Gastroesophageal sphincter (tissue), 4 donors: ENCODE results near the gene TRIM38. TPM values are rescaled to one million over a fixed set of nuclear protein-coding genes. Genes with fewer than 3 reads are reported as not detected.
A peak's percentile ranks its signal among the peaks of the same experiment; 100 is the strongest.

ENCODE experiments used
- ATAC-seq: fragments of 150-250 bp; one replicate; pipeline ENCODE4 v1.9.1; 2016; ENCODE audit warnings: mild to moderate bottlenecking, moderate library complexity
- H3K27ac ChIP-seq, 4 donors: fragments of 200-600 bp; sonication (generic) in 3 of 4; 1 replicate in 3 of 4; 2 replicates in 1 of 4; pipeline ENCODE4 v1.5.1; 2016 to 2019
- H3K27me3 ChIP-seq: fragments of 200-600 bp; sonication (generic); one replicate; pipeline ENCODE4 v1.5.1; 2019
- H3K36me3 ChIP-seq, 2 donors: fragments of 200-600 bp; sonication (generic); one replicate each; pipeline ENCODE4 v1.5.1; 2019; ENCODE audit warnings: control low read depth in 1 of 2
- H3K4me1 ChIP-seq, 3 donors: fragments of 200-600 bp; sonication (generic); 1 replicate in 2 of 3; 2 replicates in 1 of 3; pipeline ENCODE4 v1.5.1; 2016 to 2019; ENCODE audit warnings: control low read depth in 2 of 3
- H3K4me3 ChIP-seq, 2 donors: fragments of 200-600 bp; sonication (generic); one replicate each; pipeline ENCODE4 v1.5.1; 2019; ENCODE audit warnings: mild to moderate bottlenecking in 1 of 2, moderate library complexity in 1 of 2
- H3K9me3 ChIP-seq, 3 donors: fragments of 200-600 bp; sonication (generic); one replicate each; pipeline ENCODE4 v1.5.1; 2017 to 2019; ENCODE audit warnings: control low read depth in 2 of 3
- CTCF ChIP-seq, 4 experiments: fragments of 200-600 bp in 2 of 4; fragments of 450-650 bp in 2 of 4; sonication (generic) in 1 of 4; IDR thresholded peaks; one replicate each; pipeline ENCODE4 v1.5.1; 2017 to 2019; ENCODE audit warnings: antibody characterized with exemption in 4 of 4, mild to moderate bottlenecking in 2 of 4, moderate library complexity in 2 of 4
- EP300 ChIP-seq: sonication (generic); formaldehyde crosslinking; IDR thresholded peaks from one replicate; pipeline ENCODE4 v1.6.1; 2017; ENCODE audit warnings: antibody characterized with exemption, mild to moderate bottlenecking
- POLR2A ChIP-seq, 2 donors: fragments of 450-650 bp; IDR thresholded peaks; one replicate each; pipeline ENCODE4 v1.6.1; 2017; ENCODE audit warnings: antibody characterized with exemption in 2 of 2, mild to moderate bottlenecking in 2 of 2, moderate library complexity in 1 of 2
- POLR2AphosphoS5 ChIP-seq: sonication (generic); formaldehyde crosslinking; IDR thresholded peaks from one replicate; pipeline ENCODE4 v1.6.1; 2017; ENCODE audit warnings: antibody characterized with exemption
- WGBS, 2 donors: methylation state at CpG; one replicate each; pipeline ENCODE4 v1.1.5; 2018; ENCODE audit warnings: low coverage in 1 of 2; 5-methylcytosine and 5-hydroxymethylcytosine counted together
- total RNA-seq, 4 donors: library from RNA; depleted of rRNA; stranded (reverse); fragments of >200 nt; gene quantifications; one replicate each; pipeline ENCODE4 v1.1.0, GENCODE V29; 2016

TRIM38 gene
- total RNA-seq, 4 donors from 2014 or later = 6.1 to 10.4 (median 8.2) TPM

- WGBS, 2 donors = 0 to 1% methylated on average over 22 to 35 of the region's 44 CpGs
- H3K27ac ChIP-seq = peak overlapping the region; percentile 93 to 95 (median 94)
- peak; percentile 99 for TF ChIP-seq POLR2AphosphoS5
- peak; percentile 98 for TF ChIP-seq POLR2A (IDR thresholded peaks at IDR 0.05)
- no peak for TF ChIP-seq EP300
- TF ChIP-seq CTCF (IDR thresholded peaks at IDR 0.05) = no peak
- H3K27me3 ChIP-seq = no peaks in the 10 kb centered on the region
- peak; percentile 73 for ATAC-seq
- no peaks in the 10 kb centered on the region for H3K9me3 ChIP-seq
- peaks cover 2 to 39% (median 11%) of the 10 kb centered on the region in 3 donors for H3K4me1 ChIP-seq
- peak overlapping the region; percentile 66 to 69 for H3K4me3 ChIP-seq
- H3K36me3 ChIP-seq = no peaks in the 10 kb centered on the region
Observed at GRCh38 chr6:26026833-26027490, 64.4 kb downstream of the TRIM38 start.

- Histone ChIP-seq H3K4me1 (peaks cover 5 to 38% (median 11%) of the 10 kb centered on the region in 3 donors), H3K27ac (peak overlapping the region; percentile 93 to 95 (median 94)), H3K36me3 (no peaks in the 10 kb centered on the region), H3K9me3 (no peaks in the 10 kb centered on the region), H3K4me3 (peak overlapping the region; percentile 66 to 69), H3K27me3 (no peaks in the 10 kb centered on the region)
- TF ChIP-seq CTCF (IDR thresholded peaks at IDR 0.05) = no peak
- TF ChIP-seq EP300 = no peak
- no peak for TF ChIP-seq POLR2AphosphoS5
- no peak for TF ChIP-seq POLR2A (IDR thresholded peaks at IDR 0.05)
- ATAC-seq = no peak
- 52 to 53% methylated on average over 8 to 9 of the region's 9 CpGs for WGBS, 2 donors
Observed at GRCh38 chr6:26027491-26028211, 65.0 kb downstream of the TRIM38 start.

GRCh38 chr6:26028212-26028745 lies 65.7 kb downstream of the TRIM38 start:
- H3K36me3 ChIP-seq = no peaks in the 10 kb centered on the region
- H3K27me3 ChIP-seq = no peaks in the 10 kb centered on the region
- no peak overlapping the region for H3K4me3 ChIP-seq
- H3K4me1 ChIP-seq = peaks cover 5 to 42% (median 11%) of the 10 kb centered on the region in 3 donors
- WGBS, 2 donors = 82% methylated on average over 5 to 6 of the region's 6 CpGs
- ATAC-seq = no peak
- peak overlapping the region in 2 of 4 donors; percentile 93 to 94 for H3K27ac ChIP-seq
- TF ChIP-seq EP300 = no peak
- TF ChIP-seq POLR2A (IDR thresholded peaks at IDR 0.05) = no peak
- TF ChIP-seq CTCF (IDR thresholded peaks at IDR 0.05) = no peak
- no peak for TF ChIP-seq POLR2AphosphoS5
- no peaks in the 10 kb centered on the region for H3K9me3 ChIP-seq

GRCh38 chr6:26028746-26029569 lies 66.4 kb downstream of the TRIM38 start:
- no peak for TF ChIP-seq EP300
- TF ChIP-seq POLR2A (IDR thresholded peaks at IDR 0.05) = no peak
- no peak for TF ChIP-seq POLR2AphosphoS5
- no peak for TF ChIP-seq CTCF (IDR thresholded peaks at IDR 0.05)

More at GRCh38 chr6:26028746-26029569, 66.4 kb downstream of the TRIM38 start:
- peaks cover 7 to 45% (median 11%) of the 10 kb centered on the region in 3 donors for H3K4me1 ChIP-seq
- no peaks in the 10 kb centered on the region for H3K27me3 ChIP-seq
- WGBS, 2 donors = 80 to 83% methylated on average over 3 to 4 of the region's 10 CpGs
- H3K36me3 ChIP-seq = no peaks in the 10 kb centered on the region
- H3K9me3 ChIP-seq = no peaks in the 10 kb centered on the region
- H3K27ac ChIP-seq = no peak overlapping the region
- no peak for ATAC-seq
- no peak overlapping the region for H3K4me3 ChIP-seq
